Caco-2 (cell line): ENCODE measurements around the gene MOV10L1. TPM values are rescaled to one million over a fixed set of nuclear protein-coding genes. Genes with fewer than 3 reads are reported as not detected.
A peak's percentile ranks its signal among the peaks of the same experiment; 100 is the strongest.

Source experiments
- BruUV-seq: library from RNA; stranded (reverse); fragments of 400-500 nt; replicated peaks from 2 replicates; lab custom pipeline; 2021; lab: Mats Ljungman, UMichigan
- CTCF ChIA-PET: fragments of 300-600 bp; sonication (Branson Sonifier 250); formaldehyde crosslinking; loops from one replicate; lab custom pipeline; 2022; ENCODE audit warnings: antibody characterized with exemption; lab: Charles Lee
- POLR2A ChIA-PET: fragments of 300-600 bp; sonication (Branson Sonifier 250); formaldehyde crosslinking; loops from one replicate; lab custom pipeline; 2022; ENCODE audit warnings: antibody characterized with exemption; lab: Charles Lee
- DNase-seq, 2 experiments: peaks; one replicate each; pipeline versions ENCODE4 v3.0.0 to v3.0.0-alpha.2; 2020 to 2022
- H3K27me3 ChIP-seq: replicated peaks from 2 replicates; pipeline ENCODE4 v1.6.0; 2011; ENCODE audit warnings: low read length; ENCODE audit not compliant: control insufficient read depth, insufficient read depth
- H3K36me3 ChIP-seq: 2 replicates; pipeline ENCODE4 v1.5.1; 2011; ENCODE audit warnings: low read length; ENCODE audit not compliant: control insufficient read depth, insufficient read depth
- H3K4me1 ChIP-seq: fragments of 250-450 bp; sonication (Bioruptor Pico); 2 replicates; pipeline ENCODE4 v1.5.1; 2020; ENCODE audit warnings: mild to moderate bottlenecking
- H3K4me3 ChIP-seq: 2 replicates; pipeline ENCODE4 v1.5.1; 2011; ENCODE audit warnings: low read depth, mild to moderate bottlenecking, control low read depth, low read length
- H3K9me3 ChIP-seq: fragments of 250-450 bp; sonication (Bioruptor Pico); 2 replicates; pipeline ENCODE4 v1.5.1; 2020; ENCODE audit warnings: mild to moderate bottlenecking, moderate library complexity
- H3K27ac Mint-ChIP-seq: one replicate; pipeline ENCODE4 v1.8.0; 2022; ENCODE audit warnings: mixed read lengths; ENCODE audit not compliant: unreplicated experiment
- H3K27me3 Mint-ChIP-seq: one replicate; pipeline ENCODE4 v1.8.0; 2022; ENCODE audit warnings: mixed read lengths; ENCODE audit not compliant: insufficient read depth, unreplicated experiment
- H3K36me3 Mint-ChIP-seq: one replicate; pipeline ENCODE4 v1.8.0; 2022; ENCODE audit warnings: mild to moderate bottlenecking, mixed read lengths; ENCODE audit not compliant: insufficient read depth, unreplicated experiment
- H3K4me1 Mint-ChIP-seq: one replicate; pipeline ENCODE4 v1.8.0; 2022; ENCODE audit warnings: low read depth, mixed read lengths; ENCODE audit not compliant: unreplicated experiment
- H3K4me3 Mint-ChIP-seq: one replicate; pipeline ENCODE4 v1.8.0; 2022; ENCODE audit warnings: mild to moderate bottlenecking, moderate library complexity, mixed read lengths; ENCODE audit not compliant: unreplicated experiment
- H3K9me3 Mint-ChIP-seq: one replicate; pipeline ENCODE4 v1.8.0; 2022; ENCODE audit warnings: mixed read lengths; ENCODE audit not compliant: unreplicated experiment
- intact Hi-C: fragments of 100-400 bp; cut with micrococcal nuclease; formaldehyde crosslinking; loops from one replicate; pipeline ENCODE4 v1.10.0; 2022; ENCODE audit not compliant: unreplicated experiment
- total RNA-seq: library from RNA; stranded (reverse); gene quantifications from 2 replicates; pipeline ENCODE4 v1.2.3, GENCODE V29; 2022
- TF ChIP-seq, protein P1 (sequence below), 2 experiments: fragments of 200-600 bp in 1 of 2; IDR thresholded peaks; 1 replicate in 1 of 2; 2 replicates in 1 of 2; pipeline versions ENCODE4 v1.5.1 to v1.8.0; 2011 to 2022; ENCODE audit warnings: antibody characterized with exemption in 1 of 2, control low read depth in 1 of 2, inconsistent platforms in 1 of 2, low read depth in 1 of 2, low read length in 1 of 2, mild to moderate bottlenecking in 1 of 2, moderate library complexity in 1 of 2; ENCODE audit not compliant: insufficient read depth in 1 of 2, severe bottlenecking in 1 of 2, unreplicated experiment in 1 of 2

MOV10L1 gene
- total RNA-seq, 1 experiment from 2014 or later: not detected

DNA sequence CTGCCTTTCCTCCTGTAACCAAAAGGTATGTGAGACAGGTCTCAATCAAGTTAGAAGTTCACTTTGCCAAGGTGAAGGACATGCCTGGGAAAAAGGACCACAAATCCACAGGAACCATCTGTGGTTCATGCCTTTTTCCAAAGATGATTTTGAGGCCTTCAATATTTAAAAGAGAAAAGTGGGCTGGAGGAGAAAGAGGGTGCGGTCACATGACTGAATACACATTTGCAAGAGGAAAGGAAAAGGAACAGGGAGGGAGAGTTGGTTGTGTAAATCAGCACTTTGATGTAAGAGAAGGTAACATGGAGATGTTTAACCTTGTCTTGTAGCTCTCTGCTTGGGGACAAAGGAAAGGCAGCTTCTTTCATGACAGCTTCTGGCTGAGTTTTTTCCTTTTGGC, 21.2 kb downstream of the MOV10L1 start:
- no TSS peak for BruUV-seq
- TF ChIP-seq, protein P1, sequence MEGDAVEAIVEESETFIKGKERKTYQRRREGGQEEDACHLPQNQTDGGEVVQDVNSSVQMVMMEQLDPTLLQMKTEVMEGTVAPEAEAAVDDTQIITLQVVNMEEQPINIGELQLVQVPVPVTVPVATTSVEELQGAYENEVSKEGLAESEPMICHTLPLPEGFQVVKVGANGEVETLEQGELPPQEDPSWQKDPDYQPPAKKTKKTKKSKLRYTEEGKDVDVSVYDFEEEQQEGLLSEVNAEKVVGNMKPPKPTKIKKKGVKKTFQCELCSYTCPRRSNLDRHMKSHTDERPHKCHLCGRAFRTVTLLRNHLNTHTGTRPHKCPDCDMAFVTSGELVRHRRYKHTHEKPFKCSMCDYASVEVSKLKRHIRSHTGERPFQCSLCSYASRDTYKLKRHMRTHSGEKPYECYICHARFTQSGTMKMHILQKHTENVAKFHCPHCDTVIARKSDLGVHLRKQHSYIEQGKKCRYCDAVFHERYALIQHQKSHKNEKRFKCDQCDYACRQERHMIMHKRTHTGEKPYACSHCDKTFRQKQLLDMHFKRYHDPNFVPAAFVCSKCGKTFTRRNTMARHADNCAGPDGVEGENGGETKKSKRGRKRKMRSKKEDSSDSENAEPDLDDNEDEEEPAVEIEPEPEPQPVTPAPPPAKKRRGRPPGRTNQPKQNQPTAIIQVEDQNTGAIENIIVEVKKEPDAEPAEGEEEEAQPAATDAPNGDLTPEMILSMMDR (IDR thresholded peaks at IDR 0.05; ENCODE audit: insufficient read depth in 1 of 2, low read depth in 1 of 2, low read length in 1 of 2, severe bottlenecking in 1 of 2, unreplicated experiment in 1 of 2): no peak
- no peaks in the 10 kb centered on the region for H3K27me3 Mint-ChIP-seq
- intact Hi-C loops: no loop called here
- H3K27ac Mint-ChIP-seq: no peak overlapping the region
- Histone ChIP-seq H3K27me3 (no peaks in the 10 kb centered on the region), H3K4me1 (peaks cover 11% of the 10 kb centered on the region; the same call in 1 of the 2 replicates), H3K36me3 (no peaks in the 10 kb centered on the region), H3K9me3 (no peaks in the 10 kb centered on the region), H3K4me3 (no peak overlapping the region)
- no peak for DNase-seq
- no peaks in the 10 kb centered on the region for H3K9me3 Mint-ChIP-seq
- ChIA-PET CTCF (no interaction called here), POLR2A (no interaction called here)
- no peaks in the 10 kb centered on the region for H3K36me3 Mint-ChIP-seq
- H3K4me1 Mint-ChIP-seq: peaks cover 10% of the 10 kb centered on the region
- H3K4me3 Mint-ChIP-seq: no peak overlapping the region

- ChIA-PET POLR2A (no interaction called here), CTCF (no interaction called here)
- H3K27me3 Mint-ChIP-seq: no peaks in the 10 kb centered on the region
- intact Hi-C loops: no loop called here
- no peak overlapping the region for H3K4me3 Mint-ChIP-seq
- no peak overlapping the region for H3K27ac Mint-ChIP-seq
- Histone ChIP-seq H3K4me3 (no peak overlapping the region), H3K9me3 (no peaks in the 10 kb centered on the region), H3K4me1 (peaks cover 11% of the 10 kb centered on the region; the same call in 1 of the 2 replicates), H3K36me3 (no peaks in the 10 kb centered on the region), H3K27me3 (no peaks in the 10 kb centered on the region)
- DNase-seq: no peak
- no peaks in the 10 kb centered on the region for H3K9me3 Mint-ChIP-seq
- no TSS peak for BruUV-seq
- TF ChIP-seq, protein P1 (IDR thresholded peaks at IDR 0.05; ENCODE audit: insufficient read depth in 1 of 2, low read depth in 1 of 2, low read length in 1 of 2, severe bottlenecking in 1 of 2, unreplicated experiment in 1 of 2): no peak
- no peaks in the 10 kb centered on the region for H3K36me3 Mint-ChIP-seq
- H3K4me1 Mint-ChIP-seq: peaks cover 10% of the 10 kb centered on the region
These were observed 22.6 kb downstream of the MOV10L1 start for GRCh38 chr22:50112151-50113118.

DNA sequence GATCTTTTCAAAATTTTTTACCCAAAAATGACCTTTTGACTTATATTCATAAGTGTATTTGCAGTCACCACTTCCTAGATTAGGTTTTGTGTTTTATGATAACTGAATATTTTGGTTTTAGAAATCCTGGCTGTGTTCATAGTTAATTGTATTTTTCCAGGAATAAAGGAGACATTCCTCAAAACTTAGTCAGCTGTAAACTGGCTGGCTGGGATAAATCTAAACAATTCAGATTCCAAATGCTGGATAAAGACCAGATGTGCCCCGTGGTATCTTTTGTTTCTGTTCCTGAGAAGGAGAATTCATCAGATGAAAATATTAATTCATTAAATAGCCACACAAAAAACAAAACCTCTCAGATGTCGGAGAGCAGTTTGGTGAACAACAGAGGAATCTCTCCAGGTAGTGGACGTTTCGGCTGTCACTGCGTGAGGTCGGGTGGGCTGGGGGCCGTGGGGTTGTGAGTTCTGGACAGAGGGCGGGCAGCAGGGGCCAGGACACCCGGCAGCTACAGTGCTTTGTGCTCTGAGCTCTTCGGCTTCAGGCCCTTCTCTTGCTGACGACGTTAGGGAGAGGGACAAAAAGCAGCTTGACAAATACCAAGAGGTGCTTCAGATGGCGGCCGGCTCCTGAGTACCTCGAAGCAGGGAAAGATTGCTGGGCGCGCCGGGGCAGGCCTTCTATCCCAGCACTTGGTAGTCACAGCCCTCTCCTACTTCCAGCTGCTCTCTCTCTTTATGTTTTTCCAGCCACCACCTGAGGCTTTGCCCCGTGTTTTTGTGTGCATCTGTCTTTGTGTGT, 24.6 kb downstream of the MOV10L1 start:
- Histone ChIP-seq H3K36me3 (no peaks in the 10 kb centered on the region), H3K4me3 (no peak overlapping the region), H3K4me1 (peaks cover 22% of the 10 kb centered on the region), H3K27me3 (no peaks in the 10 kb centered on the region), H3K9me3 (no peaks in the 10 kb centered on the region)
- H3K9me3 Mint-ChIP-seq: no peaks in the 10 kb centered on the region
- no peaks in the 10 kb centered on the region for H3K27me3 Mint-ChIP-seq
- peak overlapping the region; percentile 42 for H3K27ac Mint-ChIP-seq
- H3K4me3 Mint-ChIP-seq: no peak overlapping the region
- no TSS peak for BruUV-seq
- TF ChIP-seq, protein P1 (IDR thresholded peaks at IDR 0.05; ENCODE audit: insufficient read depth in 1 of 2, low read depth in 1 of 2, low read length in 1 of 2, severe bottlenecking in 1 of 2, unreplicated experiment in 1 of 2): no peak
- H3K36me3 Mint-ChIP-seq: peaks cover 9% of the 10 kb centered on the region
- peaks cover 18% of the 10 kb centered on the region for H3K4me1 Mint-ChIP-seq
- DNase-seq: no peak
- CTCF ChIA-PET: interaction anchor here (1.2 kb wide), 1 partner anchor 11 kb away, joined by 3 read pairs; no protein-coding TSS in a partner anchor
- POLR2A ChIA-PET: no interaction called here
- intact Hi-C loops: no loop called here
